GM19468 (cell line): ENCODE measurements around the gene BATF.

Source experiments
- ATAC-seq: cut with Tn5 transposase; IDR thresholded peaks from one replicate; pipeline ENCODE4 v1.9.1; 2021; ENCODE audit warnings: mild to moderate bottlenecking, moderate library complexity, moderate number of reproducible peaks; ENCODE audit not compliant: unreplicated experiment; ENCODE audit errors: extremely low read depth

BATF gene

GRCh38 chr14:75558440-75558839 is 36.2 kb downstream of the BATF start:
- ATAC-seq = no peak

- no peak for ATAC-seq
These were observed 36.8 kb downstream of the BATF start for GRCh38 chr14:75559045-75559444.

DNA sequence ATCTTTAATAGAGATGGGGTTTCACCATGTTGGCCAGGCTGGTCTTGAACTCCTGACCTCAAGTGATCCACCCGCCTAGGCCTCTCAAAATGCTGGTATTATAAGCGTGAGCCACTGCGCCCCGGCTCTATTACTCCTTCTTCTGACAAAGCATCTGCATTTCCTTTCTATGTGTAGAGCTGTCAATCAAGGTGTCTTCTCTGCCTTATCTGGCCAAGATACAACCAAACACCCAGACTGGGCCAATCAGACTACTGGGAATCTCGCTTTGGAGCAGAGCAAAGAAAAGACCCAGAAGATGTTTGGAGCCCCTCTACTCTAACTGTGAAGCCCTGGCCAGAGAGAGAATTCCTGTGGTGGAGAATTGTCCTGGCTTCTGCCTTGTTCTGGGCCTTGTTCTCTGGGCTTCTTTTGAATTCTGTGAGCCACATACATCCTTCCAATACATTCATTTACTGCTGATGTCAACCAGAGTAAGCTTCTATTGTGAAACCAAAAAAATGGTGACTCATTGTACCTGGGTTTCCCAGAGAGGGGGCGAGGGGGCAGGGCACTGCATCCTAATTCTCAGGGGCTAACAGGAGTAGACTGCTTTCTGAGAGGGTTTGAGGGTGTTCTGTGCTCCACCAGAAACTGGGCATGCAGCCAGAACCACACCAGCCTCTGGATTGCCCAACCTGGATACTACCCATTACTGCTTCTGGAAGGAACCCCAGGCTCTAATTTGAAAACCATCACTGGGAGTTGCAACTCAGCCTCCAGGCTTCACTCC is 37.4 kb downstream of the BATF start:
- ATAC-seq = no peak

GRCh38 chr14:75561013-75561432 is 38.8 kb downstream of the BATF start:
- ATAC-seq = no peak

DNA sequence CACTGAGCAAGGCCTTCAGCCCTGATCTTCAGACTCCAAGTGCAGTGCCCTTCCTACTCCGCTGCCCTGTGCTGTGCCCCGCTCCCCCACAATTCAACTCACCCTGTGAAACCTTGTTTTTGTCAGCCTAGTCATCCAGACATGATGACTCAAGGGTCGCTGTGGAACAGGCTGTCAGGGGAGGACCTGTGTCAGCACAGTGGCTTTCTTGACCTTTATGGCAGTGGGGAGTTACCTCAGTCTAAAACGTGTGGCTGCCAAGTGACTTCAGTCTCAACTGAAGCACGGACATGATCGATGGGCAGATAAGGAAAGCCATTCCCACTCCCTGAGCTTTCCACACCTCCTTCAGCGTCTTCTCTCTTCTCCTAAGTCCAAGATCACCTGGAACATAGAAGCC is 39.8 kb downstream of the BATF start:
- ATAC-seq = no peak

- ATAC-seq = no peak
These were observed 40.2 kb downstream of the BATF start for GRCh38 chr14:75562489-75562888.

DNA sequence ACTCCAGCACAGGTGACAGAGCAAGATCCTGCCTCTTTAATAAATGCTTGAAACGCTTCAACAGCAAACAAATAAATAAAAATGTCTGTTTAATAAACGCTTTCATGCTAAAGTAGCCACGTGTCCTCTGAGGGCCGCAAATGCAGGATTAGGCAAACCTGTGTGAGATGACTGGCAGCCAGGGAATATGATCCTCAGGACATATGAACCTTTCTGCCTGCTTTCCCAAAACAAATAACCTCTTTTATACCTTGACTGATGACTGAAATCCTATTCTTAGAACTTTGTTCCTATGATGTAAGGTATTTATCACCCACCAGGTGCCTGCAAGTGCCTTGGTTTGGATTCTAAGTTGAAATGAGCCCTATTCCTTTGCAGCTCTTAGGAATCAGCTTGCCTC is 41.7 kb downstream of the BATF start:
- ATAC-seq = no peak

GRCh38 chr14:75565056-75565455 is 42.8 kb downstream of the BATF start:
- no peak for ATAC-seq

DNA sequence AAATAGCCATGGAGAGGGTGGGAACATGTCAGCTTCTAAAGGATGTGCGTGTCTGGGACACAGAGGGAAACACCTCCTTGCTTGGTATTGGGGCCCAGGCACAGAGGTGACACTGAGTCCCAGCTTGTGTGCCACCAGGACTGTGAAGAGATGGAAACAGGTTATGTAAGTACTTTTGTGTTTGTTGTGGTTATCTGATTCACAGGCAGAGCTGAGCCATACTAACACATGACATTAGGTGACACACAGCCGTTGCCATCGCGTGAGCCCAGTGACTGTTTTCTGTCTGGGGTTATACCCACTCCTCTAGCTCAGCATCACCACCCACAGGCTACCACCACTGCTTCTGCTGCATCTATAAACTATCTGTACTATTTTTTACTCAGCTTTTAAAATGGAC is 44.1 kb downstream of the BATF start:
- no peak for ATAC-seq

DNA sequence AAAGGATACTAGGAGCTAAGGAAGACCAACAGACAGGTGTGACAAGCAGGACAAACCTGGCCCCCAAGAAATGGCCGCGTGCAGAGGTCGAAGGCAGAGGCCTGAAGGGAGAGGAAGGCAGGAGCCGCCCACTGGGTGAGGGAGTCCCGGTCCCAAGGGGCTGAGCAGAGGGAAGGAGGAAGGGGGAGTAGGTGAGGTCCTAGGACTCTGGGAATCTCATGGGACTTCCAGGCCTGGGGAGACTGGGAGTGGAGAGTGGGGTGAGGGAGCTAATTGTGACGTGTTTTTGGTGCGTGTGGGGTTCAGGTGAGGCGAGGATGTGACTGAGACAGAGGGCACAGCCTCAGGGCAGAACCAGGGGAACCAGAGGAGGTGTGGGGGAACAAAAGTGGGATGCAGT is 44.5 kb downstream of the BATF start:
- no peak for ATAC-seq

DNA sequence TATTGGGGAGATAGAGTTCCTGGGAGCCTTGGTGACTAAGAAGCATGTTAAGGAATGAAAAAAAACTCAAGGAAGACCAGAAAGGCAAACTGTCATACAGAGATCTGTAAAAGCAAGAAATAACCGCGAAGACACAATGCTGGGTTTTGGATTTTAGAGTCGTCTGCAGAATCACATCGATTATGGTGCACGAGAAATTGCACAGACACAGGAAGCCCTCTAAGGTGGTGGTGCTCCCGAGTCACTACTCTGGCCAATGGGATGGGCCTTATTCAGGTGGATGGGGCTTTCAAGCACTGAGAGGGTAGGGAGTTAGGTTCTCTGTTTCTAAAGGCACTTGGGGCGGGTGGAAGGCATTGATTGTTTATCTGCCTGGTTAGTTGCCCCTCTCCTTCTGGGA is 45.9 kb downstream of the BATF start:
- no peak for ATAC-seq

GRCh38 chr14:75568791-75569190 is 46.5 kb downstream of the BATF start:
- no peak for ATAC-seq

DNA sequence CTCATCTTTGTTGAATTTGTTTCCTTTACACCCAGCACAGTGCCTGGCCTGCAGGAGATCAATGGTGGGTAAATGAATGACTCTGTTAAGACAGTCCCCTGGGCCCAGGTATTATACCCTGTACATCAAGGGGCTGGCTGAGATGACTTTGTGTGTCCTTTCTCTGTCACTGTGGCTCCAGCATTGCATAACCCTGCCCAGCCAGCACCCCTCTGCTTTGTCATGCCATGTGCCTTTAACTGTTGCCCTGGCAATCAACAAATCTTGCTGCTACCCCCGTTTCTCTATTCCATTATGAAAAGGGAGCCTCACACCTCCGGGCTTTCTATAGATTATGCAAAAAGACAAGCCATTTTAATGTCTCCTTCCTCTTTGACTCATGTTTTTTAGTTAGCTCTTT is 48.5 kb downstream of the BATF start:
- ATAC-seq = no peak

DNA sequence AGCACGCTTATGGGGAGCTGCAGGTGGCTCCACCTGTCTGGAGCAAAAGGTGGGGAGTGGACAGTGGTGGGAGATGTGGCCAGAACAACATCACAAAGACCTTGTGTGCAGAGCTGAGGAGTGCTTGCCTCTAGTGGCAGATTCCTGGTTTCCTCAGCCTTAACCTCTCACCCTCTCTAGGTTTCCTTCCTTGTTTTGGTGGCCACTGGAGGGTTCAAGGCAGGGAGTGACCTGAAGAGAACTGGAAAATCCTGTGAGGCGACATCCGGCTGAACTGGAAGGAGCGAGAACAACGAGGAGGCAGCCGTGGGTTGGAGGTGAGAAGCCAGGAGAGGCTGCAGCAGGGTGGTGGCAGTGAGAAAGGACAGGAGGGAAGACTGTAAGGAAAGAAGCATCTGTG is 49.8 kb downstream of the BATF start:
- no peak for ATAC-seq

DNA sequence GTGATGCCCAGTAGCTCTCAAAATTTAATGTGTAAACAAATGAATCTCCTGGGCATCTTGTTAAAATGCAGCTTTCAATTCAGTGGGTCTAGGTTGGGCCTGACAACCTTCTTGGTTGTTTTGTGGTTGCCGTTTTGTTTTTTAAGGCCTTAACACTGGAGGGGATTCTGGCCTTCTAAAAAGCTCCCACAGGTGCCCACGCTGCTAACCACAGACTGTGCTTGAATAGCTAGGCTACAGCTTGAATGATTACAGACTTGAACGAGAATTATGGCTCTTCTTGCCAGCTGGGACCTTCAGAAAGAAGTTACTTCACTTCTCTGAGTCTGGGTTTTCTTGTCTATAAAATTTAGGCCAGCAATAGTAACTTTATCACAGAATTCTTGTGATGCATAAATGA is 54.8 kb downstream of the BATF start:
- ATAC-seq = no peak

DNA sequence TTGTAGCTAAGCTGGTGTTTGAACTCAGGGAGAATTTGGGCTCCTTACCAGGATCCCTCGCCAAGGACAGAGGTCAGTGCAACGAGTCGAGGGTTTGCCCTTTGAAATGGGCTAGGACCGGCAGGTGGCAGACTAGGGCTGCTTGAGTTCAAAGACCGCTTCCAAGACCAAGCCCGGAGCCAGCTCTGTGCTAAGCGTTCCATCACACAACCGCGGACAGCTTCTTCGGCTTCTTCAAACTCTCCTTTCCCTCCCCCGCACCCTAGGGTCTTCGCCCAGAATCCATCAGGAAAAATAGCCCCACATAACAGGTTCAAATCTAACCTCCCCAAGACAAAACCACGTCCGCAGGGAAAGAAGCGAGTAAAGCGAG is 55.4 kb downstream of the BATF start:
- peak; percentile 36 for ATAC-seq

DNA sequence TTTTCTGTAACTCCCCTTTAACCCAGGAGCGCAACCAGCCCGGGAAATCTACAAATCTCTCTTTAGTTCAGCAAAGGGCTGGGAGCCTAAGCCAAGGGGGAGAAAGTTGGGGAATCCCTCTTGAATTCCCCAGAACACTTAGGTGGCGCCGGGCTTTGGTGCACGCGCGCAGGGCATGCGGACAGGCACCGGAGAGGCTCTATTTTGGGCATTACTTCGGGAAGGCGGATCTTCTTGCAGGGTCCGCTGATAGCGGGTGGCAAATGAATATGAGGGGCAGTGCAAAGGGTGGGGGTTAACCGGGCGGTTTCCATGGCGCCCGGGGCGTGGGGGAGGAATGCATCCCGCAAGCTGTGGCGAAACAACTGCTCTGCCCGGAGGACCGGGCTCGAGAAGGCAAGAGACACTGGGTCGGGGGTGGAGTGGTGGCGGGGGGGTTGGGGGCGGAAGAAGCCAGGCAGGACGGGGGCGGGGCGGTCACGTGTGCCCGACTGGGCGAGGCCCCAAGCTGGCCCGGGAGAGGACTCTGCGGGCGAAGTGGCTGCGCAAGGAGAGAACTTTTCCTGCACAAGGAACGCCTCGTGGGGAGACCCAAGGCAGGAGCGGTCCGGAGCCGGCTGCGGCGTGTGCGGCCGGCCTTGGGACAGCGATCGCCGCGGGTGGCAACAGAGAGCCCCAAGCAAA is 56.0 kb downstream of the BATF start, which contains the start of gene FLVCR2:
FLVCR2 (plus strand) TSS at position 519 of the 684 bp plus-strand sequence. CDS start 353 bp downstream, outside the sequence.
- no peak for ATAC-seq

- no peak for ATAC-seq
These were observed 56.6 kb downstream of the BATF start for GRCh38 chr14:75578786-75579337.

DNA sequence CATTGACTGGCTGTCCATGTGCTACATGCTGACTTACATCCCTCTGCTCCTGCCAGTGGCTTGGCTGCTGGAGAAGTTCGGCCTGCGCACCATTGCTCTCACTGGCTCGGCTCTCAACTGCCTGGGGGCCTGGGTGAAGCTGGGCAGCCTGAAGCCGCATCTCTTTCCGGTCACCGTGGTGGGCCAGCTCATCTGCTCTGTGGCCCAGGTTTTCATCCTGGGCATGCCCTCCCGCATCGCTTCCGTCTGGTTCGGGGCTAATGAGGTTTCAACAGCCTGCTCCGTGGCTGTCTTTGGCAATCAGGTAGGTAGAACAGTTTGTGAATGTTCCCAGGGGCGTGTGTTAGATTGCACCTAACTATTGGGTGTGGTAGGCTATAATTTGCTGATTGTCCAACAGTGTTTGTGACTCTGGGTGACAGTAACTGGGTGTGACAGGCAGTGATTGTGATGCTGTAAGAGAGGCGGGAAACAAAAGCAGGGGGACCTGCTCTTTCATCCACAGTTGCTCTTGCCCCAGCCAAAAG is 57.1 kb downstream of the BATF start:
- ATAC-seq = no peak

- no peak for ATAC-seq
These were observed 57.6 kb downstream of the BATF start for GRCh38 chr14:75579882-75580281.

- ATAC-seq = no peak
These were observed 65.1 kb downstream of the BATF start for GRCh38 chr14:75587388-75587787.
